Neuron (in vitro differentiated cells): ENCODE measurements around the gene LRRC8B.

Source experiments
- H2AFZ ChIP-seq: one replicate; pipeline ENCODE4 v1.6.1; 2013; ENCODE audit warnings: low read depth, mild to moderate bottlenecking, inconsistent platforms, low read length, moderate library complexity
- H3K27me3 ChIP-seq: one replicate; pipeline ENCODE4 v1.6.1; 2013; ENCODE audit warnings: low read length; ENCODE audit not compliant: insufficient read depth
- H3K36me3 ChIP-seq: one replicate; pipeline ENCODE4 v1.6.1; 2013; ENCODE audit warnings: low read length; ENCODE audit not compliant: insufficient read depth
- H3K4me1 ChIP-seq: one replicate; pipeline ENCODE4 v1.6.1; 2013; ENCODE audit warnings: low read length; ENCODE audit not compliant: insufficient read depth
- H3K4me3 ChIP-seq: 2 replicates; pipeline ENCODE4 v1.5.1; 2013; ENCODE audit warnings: mild to moderate bottlenecking, low read length, moderate library complexity
- H3K9me3 ChIP-seq: one replicate; pipeline ENCODE4 v1.6.1; 2013; ENCODE audit warnings: low read length

LRRC8B gene

DNA sequence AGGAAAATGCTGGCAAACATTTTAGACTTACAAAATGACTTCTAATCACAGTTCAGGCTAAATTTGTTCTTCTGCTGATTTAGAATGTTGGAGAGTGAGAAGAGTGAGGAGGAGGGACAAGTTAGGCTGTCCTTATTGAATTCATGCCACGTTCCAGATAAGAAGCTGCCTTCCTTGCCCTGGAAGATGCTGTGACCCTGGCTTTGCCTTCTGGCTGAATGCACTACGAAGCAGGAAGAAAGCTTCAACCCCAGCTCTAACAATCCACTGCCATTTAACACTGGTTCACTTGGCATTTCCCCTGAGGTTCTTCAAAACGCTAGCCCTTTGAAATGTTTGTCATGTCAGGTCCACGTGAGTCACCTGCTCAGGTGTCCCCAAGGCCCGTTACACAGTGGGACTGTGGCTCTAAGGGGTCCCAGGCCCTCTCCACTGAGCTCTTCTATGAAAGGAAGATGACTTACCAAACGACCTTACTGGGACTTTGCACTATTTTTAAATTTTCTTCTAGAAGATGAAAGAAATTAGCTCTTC, 78.3 kb downstream of the LRRC8B start:
- Histone ChIP-seq H3K4me3 (no peak overlapping the region), H3K9me3 (no peaks in the 10 kb centered on the region), H2AFZ (no peak overlapping the region), H3K36me3 (no peaks in the 10 kb centered on the region), H3K4me1 (peaks cover 4% of the 10 kb centered on the region), H3K27me3 (no peaks in the 10 kb centered on the region)

DNA sequence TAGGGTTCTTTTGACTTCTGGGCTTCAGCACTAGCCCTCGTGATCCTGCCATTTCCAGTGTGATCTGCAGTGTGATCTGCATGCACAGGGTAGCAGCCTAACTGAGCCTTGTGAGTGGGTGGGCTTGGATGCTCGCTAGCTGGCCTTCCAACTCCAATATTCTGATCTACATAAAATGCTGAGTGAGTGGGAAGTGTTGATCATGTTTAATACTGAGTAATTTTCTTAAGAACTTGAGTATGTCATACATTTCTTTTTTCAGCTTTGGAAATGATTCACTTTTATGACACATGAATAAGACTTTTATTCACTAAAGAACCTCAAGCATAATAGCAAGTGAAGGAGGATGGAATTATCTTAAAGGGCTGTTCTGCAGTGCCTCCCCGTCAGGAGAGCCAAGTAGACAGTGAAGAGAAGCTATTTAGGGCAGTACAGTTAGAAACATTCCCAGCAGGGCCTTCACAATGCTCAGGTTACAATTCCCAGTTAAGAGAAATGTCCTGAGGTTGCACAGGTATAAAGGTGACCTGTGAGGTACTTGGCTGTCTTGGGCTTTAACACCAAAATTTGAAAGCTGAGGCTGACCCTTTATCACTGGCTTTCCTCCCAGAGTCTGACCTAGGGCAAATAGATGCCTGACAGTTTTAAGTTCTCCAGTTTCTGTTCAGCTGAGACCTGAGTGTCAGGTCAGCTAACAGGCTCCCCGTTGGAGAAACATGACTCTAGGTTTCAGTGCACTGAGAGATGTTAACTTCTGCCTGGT, 79.2 kb downstream of the LRRC8B start:
- no peaks in the 10 kb centered on the region for H3K9me3 ChIP-seq
- H3K36me3 ChIP-seq, result no peaks in the 10 kb centered on the region
- no peaks in the 10 kb centered on the region for H3K4me1 ChIP-seq

DNA sequence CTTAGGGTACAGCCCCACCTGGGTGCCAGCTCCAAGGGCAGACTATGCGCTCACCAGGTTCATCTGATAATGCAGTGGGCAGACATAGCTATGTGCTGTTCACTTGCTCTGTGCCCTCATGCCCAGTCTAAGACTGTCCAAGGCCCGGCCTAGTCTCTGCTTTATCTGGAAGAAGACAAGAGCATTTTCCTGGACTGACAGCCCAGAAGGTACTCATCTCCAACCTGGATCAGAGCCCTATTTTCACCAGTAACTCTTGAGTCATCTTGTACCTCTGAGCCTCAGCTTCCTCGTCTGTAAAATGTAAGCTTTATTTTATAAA, 79.7 kb downstream of the LRRC8B start:
- Histone ChIP-seq H2AFZ (no peak overlapping the region), H3K9me3 (no peaks in the 10 kb centered on the region), H3K27me3 (no peaks in the 10 kb centered on the region), H3K36me3 (no peaks in the 10 kb centered on the region), H3K4me3 (no peak overlapping the region), H3K4me1 (no peaks in the 10 kb centered on the region)

More for the DNA sequence above, 79.2 kb downstream of the LRRC8B start:
- no peak overlapping the region for H2AFZ ChIP-seq
- H3K4me3 ChIP-seq, result no peak overlapping the region
- H3K27me3 ChIP-seq, result no peaks in the 10 kb centered on the region

DNA sequence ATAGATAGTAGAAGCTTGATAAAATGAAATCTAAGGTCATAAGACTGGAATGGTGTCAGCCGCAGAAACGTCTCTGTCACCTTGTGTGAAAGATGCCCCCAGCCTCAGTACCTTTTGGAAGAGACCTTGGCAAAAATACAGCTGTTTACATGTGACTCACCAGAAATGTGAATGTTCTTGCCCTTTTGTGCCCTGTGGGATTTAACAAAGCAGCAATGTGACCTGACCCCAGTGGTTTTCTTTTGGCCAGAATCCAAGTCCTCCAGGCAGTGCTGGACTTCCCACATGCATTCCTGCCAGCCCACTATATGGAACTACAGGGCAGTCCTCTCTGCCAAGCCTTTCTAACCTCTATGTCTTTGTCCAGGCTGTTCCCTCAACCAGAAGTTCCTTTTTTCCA, 81.1 kb downstream of the LRRC8B start:
- no peaks in the 10 kb centered on the region for H3K27me3 ChIP-seq
- no peaks in the 10 kb centered on the region for H3K9me3 ChIP-seq
- no peaks in the 10 kb centered on the region for H3K36me3 ChIP-seq
- H2AFZ ChIP-seq, result no peak overlapping the region
- no peaks in the 10 kb centered on the region for H3K4me1 ChIP-seq
- H3K4me3 ChIP-seq, result no peak overlapping the region

DNA sequence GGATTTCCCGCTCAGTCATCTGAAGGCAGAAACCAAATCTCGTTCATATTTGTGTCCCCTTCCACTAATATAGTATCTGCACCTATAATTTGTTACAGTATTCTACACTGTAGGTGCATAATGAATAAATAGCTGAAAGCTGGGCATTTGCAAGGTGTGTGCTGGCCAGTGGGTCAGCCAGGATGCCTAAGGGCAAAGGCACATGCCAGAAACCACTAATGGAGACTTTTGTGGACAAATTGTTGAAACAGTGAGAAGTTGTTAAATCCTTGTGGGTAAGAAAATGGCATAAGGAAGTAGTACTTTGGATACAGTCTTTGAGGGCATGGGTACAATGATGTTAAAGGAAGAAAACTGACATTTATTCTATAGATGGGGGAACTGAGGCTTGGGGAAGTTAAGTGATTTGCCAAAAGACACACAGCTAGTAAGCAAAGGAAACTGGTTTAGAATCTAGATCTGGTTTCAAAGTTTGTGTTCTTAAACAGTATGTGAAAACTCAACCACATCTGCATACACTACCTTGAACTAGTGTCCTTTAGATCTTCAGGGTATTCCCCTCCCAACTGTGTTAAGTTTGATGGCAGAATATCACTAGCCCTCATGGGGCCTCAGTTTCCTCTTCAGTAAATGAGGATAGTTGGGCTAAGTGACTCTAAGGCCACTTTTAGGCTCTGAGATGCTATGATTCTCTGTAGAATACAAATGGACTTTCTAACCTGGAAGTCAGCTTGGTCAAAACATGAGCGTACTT, 81.8 kb downstream of the LRRC8B start:
- no peaks in the 10 kb centered on the region for H3K27me3 ChIP-seq
- H3K4me3 ChIP-seq, result no peak overlapping the region
- H3K4me1 ChIP-seq, result no peaks in the 10 kb centered on the region
- H3K36me3 ChIP-seq, result no peaks in the 10 kb centered on the region
- no peak overlapping the region for H2AFZ ChIP-seq
- no peaks in the 10 kb centered on the region for H3K9me3 ChIP-seq

DNA sequence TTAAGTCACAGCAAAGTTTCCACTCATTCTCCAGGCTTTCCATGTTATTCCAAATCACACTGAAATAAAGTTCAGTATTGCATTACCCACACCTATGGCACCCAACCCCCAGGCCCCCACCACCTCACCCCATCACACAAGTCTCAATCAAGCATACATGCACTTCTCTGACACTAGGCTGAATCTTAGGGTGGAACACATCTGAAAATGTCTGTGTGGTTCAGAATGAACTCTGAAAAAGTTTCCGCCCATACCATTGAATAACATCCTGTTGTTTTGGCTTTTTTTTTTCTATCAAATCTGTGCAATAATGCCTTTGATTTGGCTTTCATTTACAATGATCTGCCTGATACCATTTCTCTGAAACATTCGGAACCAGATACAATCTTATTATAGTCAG, 82.5 kb downstream of the LRRC8B start:
- Histone ChIP-seq H3K36me3 (no peaks in the 10 kb centered on the region), H3K9me3 (no peaks in the 10 kb centered on the region)

DNA sequence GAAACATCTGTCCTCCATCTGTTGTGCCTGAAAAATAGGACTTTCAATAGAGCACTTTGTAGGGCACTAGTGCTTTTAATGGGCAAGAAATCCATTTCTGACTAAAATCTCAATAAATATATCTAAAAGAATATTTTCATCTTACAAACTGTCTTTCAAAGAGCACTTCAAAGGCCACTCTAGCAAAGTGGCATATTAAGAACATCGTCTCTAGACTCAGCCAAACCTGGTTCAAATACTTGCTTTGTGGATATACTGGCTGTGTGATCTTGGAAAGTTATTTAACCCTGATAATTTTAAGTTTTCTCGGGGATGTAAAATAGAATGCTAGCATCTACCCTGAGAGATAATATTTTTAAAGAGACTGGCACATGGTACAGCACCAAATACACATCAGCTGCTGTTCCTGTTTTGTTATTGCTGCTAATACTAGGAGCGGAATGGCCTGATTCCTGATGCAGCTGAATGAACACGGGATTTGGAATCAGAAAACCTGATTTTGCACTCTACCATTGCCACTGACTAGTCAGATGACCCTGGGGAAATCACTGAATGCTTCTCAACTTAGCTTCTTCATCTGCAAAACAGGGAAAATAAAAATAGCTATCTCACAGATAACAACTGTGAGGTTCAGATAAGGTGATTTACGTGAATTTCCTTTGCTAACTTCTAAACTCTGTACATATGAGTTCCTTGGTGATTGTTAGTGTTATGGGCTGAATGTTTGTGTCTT, 83.1 kb downstream of the LRRC8B start:
- Histone ChIP-seq H3K4me1 (no peaks in the 10 kb centered on the region), H3K36me3 (no peaks in the 10 kb centered on the region), H3K9me3 (no peaks in the 10 kb centered on the region), H3K27me3 (no peaks in the 10 kb centered on the region), H3K4me3 (no peak overlapping the region), H2AFZ (no peak overlapping the region)

More for the DNA sequence above, 82.5 kb downstream of the LRRC8B start:
- Histone ChIP-seq H3K27me3 (no peaks in the 10 kb centered on the region), H3K4me3 (no peak overlapping the region), H2AFZ (no peak overlapping the region), H3K4me1 (no peaks in the 10 kb centered on the region)

DNA sequence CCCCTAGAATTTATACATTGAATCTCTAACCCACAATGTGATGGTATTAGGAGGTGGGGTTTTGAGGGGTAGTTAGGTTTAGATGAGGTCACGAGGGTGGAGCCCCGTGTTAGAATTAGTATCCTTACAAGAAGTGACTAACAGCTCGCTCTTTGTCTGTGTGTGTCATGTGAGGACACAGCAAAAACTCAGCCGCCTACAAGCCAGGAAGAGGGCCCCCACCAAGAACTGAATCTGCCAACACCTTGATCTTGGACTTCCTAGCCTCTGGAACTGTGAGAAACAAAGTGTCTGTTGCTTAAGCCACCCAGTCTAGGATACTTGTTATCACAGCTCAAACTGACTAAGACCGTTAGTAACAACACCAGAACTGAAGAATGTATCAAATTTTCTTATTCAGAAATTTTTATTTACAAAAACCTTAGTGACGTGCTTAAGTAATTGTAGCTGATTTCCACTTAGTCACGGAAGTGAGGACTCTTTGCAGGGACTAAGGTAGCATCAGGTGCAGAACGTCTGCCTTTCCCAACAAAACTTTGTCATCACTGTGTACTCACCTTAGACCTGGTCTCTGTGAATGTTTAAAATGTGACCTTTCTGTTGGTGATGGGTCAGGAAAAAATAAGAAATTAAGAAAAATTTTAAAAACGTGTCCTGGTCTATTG, 83.8 kb downstream of the LRRC8B start:
- H3K36me3 ChIP-seq, result no peaks in the 10 kb centered on the region
- H3K9me3 ChIP-seq, result no peaks in the 10 kb centered on the region
- no peak overlapping the region for H2AFZ ChIP-seq
- H3K4me3 ChIP-seq, result no peak overlapping the region
- H3K27me3 ChIP-seq, result no peaks in the 10 kb centered on the region
- H3K4me1 ChIP-seq, result no peaks in the 10 kb centered on the region

DNA sequence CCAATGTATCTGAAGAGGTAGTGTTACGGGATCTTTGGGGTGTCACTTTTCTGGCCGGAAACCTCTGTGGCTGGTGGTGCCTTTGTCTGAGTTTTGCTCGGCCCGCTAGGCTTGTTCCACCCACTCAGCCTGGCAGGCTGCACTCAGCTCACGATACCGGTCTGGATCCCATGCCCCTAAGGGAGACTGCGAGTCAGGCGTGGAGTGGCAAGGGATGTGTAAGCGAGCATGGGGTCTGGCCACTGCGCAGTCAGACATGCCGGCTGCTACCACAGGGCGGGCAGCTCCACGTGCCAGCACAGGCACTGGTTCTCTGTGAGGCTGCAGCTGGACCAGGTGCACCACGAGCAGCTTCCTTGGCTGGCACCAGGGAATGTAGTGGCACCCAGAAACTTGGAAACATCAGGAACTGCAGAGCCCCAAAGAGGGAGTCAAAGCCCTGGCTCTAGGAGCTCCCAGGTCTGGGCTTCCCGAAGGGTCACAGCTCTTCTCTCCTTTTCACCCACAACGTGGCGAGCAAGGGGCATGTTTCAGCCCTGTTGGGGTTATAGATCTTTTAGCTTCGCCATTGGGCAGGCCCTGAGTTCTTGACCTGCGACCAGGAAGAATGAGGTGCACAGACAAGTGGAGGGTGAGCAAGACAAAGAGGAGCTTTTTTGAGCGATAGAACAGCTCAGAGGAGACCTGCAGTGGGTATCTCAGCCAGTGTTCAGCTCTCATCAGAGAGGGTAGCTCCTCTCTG, 84.5 kb downstream of the LRRC8B start:
- no peak overlapping the region for H2AFZ ChIP-seq
- H3K4me3 ChIP-seq, result no peak overlapping the region
- H3K4me1 ChIP-seq, result no peaks in the 10 kb centered on the region
- H3K36me3 ChIP-seq, result no peaks in the 10 kb centered on the region
- H3K27me3 ChIP-seq, result no peaks in the 10 kb centered on the region
- no peaks in the 10 kb centered on the region for H3K9me3 ChIP-seq

DNA sequence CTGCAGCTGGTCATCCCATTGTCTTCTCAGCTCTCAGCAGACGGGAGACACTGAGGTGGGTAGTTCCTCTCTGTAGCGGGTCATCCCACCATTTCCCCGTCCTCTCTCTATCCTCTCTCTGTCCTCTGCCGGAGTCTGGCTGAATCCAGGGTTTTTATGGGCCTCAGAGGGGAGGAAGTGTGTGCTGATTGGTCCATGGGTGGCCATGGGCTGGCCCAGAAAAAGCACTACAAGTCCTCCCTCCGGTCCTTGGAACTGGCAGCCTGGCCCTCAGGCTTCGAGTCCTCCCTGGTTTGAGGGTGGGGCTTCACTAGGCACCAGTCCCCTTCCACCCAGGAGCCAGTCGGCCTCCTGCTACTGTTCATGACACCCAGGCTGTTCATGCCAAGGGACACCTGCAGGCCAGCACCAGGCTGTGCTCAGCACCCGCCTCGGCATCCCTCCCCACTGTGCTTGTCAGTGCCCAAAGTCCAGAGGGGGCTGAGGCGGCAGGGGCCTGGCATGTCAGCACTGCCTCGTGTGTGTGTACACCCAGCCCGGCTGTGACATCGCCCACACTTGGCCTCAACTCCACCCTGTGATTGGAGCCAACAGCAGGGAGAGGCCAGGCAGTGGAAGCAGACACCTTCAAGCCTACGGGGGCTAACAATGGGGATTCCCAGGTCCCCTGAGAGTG, 85.3 kb downstream of the LRRC8B start:
- H3K36me3 ChIP-seq, result no peaks in the 10 kb centered on the region
- H3K4me1 ChIP-seq, result no peaks in the 10 kb centered on the region
- H3K27me3 ChIP-seq, result no peaks in the 10 kb centered on the region
- H3K4me3 ChIP-seq, result no peak overlapping the region
- no peak overlapping the region for H2AFZ ChIP-seq
- no peaks in the 10 kb centered on the region for H3K9me3 ChIP-seq

DNA sequence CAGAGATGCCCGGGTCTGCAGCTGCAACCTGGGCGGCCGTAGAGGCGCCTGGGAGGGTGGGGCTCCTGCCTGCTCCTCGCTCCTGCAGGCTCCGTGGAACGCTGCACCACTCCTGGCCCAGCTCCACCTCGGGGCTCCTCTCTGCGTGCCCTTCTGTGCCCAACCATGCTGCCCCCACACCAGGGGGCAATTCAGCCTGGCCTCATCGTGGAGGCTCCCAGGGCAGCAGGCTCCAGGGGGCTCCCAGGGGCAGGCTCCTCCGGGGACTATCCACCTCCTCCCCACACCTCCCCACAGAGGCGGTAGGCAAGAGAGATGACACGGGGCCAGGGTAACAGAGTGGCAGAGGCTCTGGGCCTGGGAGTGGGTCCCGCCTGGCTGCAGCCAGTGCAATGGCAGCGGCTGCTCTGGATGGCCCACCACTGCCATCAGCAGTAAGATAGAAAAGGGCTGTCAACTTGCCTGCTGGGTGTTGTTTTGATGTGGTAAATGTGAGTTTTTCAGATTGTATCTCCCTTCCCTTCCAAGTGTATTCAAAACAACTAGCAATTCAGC, 85.9 kb downstream of the LRRC8B start:
- H3K36me3 ChIP-seq, result no peaks in the 10 kb centered on the region
- H3K4me1 ChIP-seq, result no peaks in the 10 kb centered on the region
- no peak overlapping the region for H3K4me3 ChIP-seq
- H2AFZ ChIP-seq, result no peak overlapping the region
- no peaks in the 10 kb centered on the region for H3K27me3 ChIP-seq
- no peaks in the 10 kb centered on the region for H3K9me3 ChIP-seq

DNA sequence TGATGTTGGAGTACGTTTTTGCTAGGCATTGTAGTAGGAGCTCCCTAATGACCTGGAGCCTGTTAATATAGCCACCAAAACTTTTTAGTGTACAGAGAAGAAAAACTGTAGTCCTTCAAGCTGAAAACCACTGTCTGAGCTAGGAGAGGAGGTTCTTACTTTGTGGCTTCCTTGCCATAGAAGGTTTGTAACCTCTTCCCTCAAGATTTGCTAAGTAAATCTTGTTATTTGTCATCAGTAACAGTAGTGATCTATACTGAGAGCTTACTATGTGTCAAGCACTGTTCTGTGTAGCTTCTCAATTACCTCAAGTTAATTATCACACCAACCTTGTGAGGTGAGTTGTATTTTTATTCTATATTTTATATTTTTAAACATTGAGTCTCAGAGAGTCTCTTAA, 87.1 kb downstream of the LRRC8B start:
- no peaks in the 10 kb centered on the region for H3K9me3 ChIP-seq
- H3K4me3 ChIP-seq, result no peak overlapping the region
- H3K4me1 ChIP-seq, result no peaks in the 10 kb centered on the region
- H3K36me3 ChIP-seq, result no peaks in the 10 kb centered on the region
- no peaks in the 10 kb centered on the region for H3K27me3 ChIP-seq
- no peak overlapping the region for H2AFZ ChIP-seq
